ENCODE measurements around the gene MRPL37.

GRCh38 chr1:54224233-54224632 lies 24.3 kb downstream of the MRPL37 start:
- TF ChIP-seq SIN3A (IDR thresholded peaks at IDR 0.05; ENCODE audit: borderline replicate concordance, insufficient read depth, low read length), result no peak
- no peak for TF ChIP-seq POLR2AphosphoS5 (IDR thresholded peaks at IDR 0.05; ENCODE audit: low read depth, low read length)
- TF ChIP-seq REST (IDR thresholded peaks at IDR 0.05; ENCODE audit: insufficient read depth in 1 of 2, low read depth in 2 of 2, low read length in 2 of 2), result no peak

Measured in PFSK-1 (cell line).